ENCODE results near the gene PLA2G12B.
"Not testable (repeated sequence)": the region's sequence is repeated elsewhere in the genome, so short reads cannot be mapped to it uniquely, and the experiment has no call there.

Gene PLA2G12B

GRCh38 chr10:72954596-72955554 is at the start of gene PLA2G12B:
TSS of gene PLA2G12B (minus strand) at chr10:72954806. CDS start at chr10:72954685, 121 bp downstream.
- no peak for DNase-seq

DNA sequence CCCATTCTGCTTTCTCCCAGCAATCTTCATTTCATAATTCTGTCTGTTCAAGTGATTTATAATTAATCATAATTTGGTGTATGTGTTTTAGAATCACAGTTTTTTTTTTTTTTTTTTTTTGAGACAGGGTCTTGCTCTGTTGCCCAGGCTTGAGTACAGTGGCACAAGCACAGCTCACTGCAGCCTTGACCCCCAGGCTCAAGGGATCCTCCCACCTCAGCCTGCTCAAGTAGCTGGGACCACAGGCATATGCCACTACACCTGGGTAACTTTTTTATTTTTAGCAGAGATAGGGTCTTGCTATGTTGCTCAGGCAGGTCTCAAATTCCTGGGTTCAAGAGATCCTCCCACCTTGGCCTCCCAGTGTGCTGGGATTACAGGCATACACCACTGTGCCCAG is 49.2 kb upstream of the PLA2G12B start:
- DNase-seq: no peak

DNA sequence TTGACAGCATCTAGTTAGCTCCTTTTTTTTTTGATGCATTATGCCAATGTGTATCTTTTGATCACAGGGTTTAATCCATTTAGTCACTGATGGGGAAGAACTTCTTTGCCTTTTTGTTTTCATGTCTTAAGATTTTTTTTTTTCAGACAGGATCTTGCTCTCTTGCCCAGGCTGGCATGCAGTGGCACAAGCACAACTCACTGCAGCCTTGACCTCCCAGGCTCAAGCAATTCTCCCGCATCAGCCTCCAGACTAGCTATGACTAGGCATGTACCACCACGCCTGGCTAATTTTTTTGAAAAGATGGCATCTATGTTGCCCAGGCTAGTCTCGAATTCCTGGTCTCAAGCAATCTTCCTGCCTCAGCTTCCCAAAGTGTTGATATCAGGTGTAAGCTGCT is 46.4 kb upstream of the PLA2G12B start:
- DNase-seq: no peak

DNA sequence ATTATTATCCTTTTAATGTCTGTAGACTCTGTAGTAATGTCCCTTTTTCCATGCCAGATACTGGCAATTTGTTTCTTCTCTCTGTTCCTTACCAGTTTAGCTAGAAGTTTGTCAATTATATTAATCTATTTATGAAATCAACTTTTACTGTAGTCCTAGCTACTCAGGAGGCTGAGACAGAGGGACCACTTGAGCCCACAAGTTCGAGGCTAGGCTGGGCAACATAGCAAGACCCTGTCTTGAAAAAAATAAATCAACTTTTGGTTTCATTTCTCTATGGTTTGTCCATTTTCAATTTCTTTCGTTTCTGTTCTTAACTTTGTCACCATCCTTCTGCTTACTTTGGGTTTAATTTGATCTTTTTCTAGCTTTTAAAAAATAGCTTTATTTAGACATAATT is 42.5 kb upstream of the PLA2G12B start:
- no peak for DNase-seq

DNA sequence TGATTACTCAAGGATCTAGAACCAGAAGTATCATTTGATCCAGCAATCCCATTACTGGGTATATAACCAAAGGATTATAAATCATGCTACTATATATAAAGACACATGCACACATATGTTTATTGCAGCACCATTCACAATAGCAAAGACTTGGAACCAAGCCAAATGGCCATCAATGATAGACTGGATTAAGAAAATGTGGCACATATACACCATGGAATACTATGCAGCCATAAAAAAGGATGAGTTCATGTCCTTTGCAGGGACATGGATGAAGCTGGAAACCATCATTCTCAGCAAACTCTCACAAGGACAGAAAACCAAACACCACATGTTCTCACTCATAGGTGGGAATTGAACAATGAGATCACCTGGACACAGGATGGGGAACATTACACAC is 40.9 kb upstream of the PLA2G12B start:
- DNase-seq: not testable (repeated sequence)

GRCh38 chr10:72989771-72990170 is 35.2 kb upstream of the PLA2G12B start:
- not testable (repeated sequence) for DNase-seq

DNA sequence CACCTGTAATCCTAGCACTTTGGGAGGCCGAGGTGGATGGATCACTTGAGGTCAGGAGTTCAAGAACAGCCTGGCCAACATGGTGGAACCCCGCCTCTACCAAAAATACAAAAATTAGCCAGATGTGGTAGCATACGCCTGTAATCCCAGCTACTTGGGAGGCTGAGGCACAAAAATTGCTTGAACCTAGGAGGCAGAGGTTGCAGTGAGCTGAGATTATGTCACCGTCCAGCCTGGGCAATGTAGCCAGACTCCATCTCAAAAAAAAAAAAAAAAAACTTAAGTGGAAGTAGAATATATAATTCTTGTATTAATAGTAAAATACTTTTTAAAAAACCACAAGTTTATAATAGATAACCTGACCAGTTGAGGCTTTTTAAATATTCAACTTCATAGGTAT is 30.0 kb upstream of the PLA2G12B start:
- DNase-seq: not testable (repeated sequence)

DNA sequence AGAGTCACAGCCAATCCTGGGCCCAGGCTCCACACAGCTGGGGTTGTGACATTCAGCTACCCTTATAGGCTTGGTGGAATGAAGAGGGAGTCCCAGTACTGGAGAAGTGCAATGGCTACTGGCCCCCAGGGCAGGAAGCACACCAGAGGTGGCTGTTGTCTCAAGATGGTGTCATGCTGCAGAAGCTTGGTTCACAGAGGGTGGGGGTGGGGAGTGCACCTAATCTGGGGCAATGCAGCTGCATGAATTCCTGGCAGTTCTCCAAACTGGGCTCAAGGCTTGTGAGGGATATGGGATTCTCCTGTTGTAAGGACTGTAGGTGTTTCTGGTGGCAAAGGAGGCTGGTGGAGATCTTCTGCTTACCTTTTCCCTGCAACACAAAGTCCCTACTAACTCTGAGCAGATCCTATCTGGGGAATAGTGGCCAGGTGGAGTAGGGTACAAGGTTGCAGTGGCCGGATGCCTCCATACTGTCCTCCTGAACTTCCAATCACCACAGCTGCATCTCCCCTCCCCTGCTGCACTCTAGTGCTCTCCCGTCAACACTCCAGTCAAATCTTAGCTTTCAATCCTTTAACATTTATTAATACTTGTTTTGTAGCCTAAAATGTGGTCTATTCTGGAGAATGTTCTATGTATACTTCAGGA is 27.4 kb upstream of the PLA2G12B start:
- DNase-seq: no peak

DNA sequence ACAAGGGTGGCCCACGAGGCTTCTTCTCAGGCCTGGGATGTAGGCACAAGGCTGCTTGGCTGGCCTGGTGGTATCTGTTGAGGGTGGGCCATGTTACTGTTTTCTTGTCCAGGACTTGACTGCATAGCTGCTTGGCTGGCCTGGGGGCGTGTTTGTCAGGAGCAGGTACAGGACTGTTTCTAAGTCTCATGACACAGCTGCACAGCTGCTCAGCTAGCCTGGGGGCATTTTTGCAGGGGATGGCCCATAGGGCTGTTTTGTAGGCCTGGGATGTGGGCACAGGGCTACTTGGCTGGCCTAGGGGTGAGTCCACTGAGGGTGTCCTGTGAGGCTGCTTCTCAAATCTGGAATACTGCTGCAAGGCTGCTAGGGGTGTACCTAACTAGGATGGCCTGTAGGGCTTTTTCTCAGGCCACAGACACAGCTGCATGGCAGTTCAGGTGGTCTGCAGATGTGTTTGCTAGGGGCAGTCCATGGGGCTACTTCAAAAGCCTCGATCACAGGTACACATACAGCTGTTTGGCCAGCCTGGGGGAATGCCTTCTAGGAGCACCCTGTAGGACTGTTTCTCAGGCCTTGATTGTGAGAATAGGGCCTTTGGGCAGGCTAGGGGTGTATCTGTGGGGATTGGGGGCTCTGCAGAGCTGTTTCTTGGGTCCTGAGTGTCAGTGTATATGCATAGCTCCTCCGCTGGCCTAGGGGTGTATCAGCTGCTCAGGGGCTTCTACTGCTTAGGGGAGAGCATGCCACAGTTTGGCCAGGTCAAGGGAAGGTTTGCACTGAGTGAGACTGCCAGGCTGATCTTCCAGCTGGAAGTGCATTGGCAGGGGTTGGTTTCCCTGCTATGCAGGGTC is 26.6 kb upstream of the PLA2G12B start:
- DNase-seq: no peak

DNA sequence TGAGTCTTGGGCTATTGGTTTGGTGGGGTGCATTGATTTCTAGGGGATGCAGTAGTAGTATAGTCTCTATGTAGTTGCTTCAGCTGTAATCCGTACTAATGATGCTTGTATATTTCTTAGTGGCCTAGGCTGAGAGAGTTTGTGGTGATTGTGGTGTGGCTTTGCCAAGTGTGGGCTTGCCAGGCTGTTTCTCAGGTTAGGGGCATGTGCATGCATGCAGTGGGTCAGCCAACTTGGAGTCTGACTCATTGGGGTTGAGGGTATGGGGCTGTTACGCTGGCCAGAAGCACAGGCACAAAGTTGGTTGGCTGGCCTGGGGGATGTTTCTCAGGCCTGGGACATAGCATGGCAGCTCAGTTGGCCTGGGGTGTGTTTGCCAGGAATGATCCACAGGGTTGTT is 25.7 kb upstream of the PLA2G12B start:
- no peak for DNase-seq

DNA sequence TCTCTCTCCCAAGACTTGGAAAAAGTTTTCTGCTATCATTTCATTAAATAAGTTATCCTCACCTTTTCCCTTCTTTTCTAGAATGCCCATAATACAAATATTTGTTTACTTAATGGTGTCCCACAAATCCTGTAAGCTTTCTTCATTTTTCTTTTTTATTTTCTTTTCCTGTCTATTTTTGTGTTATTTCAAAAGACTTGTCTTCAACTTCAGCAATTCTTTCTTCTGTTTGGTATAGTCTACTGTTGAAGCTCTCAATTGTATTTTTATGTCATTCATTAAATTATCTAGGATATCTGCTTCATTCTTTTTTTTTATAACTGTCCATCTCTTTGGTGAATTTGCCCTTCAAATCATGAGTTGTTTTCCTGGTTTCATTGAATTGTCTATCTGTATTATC is 25.1 kb upstream of the PLA2G12B start:
- DNase-seq: no peak

- DNase-seq: no peak
Observed at GRCh38 chr10:72976886-72977285, 22.3 kb upstream of the PLA2G12B start.

DNA sequence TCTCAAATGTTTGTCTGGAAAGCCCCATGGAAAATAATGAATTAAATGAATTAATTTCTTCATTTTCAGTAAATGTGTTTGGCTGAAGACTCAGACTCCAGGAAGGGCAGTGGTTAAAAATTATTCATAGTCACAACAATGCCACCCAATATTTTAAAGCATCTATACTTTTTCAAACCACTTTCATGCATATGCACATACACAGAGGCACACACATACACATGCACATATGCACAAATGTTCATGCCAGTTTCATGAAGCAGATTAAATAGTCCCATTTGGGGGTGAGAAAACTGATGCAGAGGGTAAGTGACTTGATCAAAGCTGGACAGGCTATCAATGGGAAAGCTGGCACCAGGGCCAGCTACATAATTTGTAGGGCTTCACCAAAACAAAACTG is 1.4 kb upstream of the PLA2G12B start:
- no peak for DNase-seq

GRCh38 chr10:72954230-72954595 is 393 bp downstream of the PLA2G12B start:
- no peak for DNase-seq

- DNase-seq: no peak
Observed at GRCh38 chr10:72953687-72954086, 919 bp downstream of the PLA2G12B start.

GRCh38 chr10:72952642-72953158 is 1.9 kb downstream of the PLA2G12B start:
- DNase-seq: peak; percentile 19 to 72

DNA sequence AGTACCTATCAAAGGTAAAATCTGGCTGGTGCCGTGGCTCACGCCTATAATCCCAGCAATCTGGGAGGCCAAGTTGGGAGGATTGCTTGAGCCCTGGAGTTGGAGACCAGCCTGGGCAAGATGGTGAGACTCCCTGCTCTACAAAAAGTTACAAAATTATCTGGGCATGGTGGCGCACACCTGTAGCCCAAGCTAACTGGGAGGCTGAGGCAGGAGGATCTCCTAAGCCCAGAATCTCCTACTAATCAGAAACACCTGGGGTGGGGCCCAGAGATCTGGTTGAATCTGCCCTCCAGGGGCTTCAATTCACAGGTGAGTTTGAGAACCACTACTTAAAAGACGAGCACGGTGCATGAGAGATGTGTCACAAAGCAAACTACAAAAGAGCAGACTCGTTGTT is 2.4 kb downstream of the PLA2G12B start:
- DNase-seq: no peak

DNA sequence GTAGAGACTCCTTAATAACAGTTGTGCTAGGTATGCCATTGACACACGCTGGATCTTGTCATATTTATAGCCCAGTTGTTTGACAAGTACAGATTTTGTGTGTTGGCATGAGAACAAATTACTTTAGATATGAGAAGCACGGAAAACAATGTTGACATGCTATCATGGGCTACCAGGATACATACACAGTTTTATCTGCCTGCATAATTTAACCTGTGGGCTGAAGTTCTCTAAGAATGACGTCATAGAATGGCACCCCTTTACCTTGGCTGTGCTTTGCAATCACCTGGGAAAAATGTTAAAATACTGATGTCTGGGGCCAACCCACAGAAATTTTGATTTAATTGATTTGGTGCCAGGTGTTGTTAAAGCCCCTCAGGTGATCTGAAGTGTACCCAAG is 2.8 kb downstream of the PLA2G12B start:
- no peak for DNase-seq

GRCh38 chr10:72948762-72949161 is 5.8 kb downstream of the PLA2G12B start:
- no peak for DNase-seq

- DNase-seq: no peak
Observed at GRCh38 chr10:72946963-72947362, 7.6 kb downstream of the PLA2G12B start.

DNA sequence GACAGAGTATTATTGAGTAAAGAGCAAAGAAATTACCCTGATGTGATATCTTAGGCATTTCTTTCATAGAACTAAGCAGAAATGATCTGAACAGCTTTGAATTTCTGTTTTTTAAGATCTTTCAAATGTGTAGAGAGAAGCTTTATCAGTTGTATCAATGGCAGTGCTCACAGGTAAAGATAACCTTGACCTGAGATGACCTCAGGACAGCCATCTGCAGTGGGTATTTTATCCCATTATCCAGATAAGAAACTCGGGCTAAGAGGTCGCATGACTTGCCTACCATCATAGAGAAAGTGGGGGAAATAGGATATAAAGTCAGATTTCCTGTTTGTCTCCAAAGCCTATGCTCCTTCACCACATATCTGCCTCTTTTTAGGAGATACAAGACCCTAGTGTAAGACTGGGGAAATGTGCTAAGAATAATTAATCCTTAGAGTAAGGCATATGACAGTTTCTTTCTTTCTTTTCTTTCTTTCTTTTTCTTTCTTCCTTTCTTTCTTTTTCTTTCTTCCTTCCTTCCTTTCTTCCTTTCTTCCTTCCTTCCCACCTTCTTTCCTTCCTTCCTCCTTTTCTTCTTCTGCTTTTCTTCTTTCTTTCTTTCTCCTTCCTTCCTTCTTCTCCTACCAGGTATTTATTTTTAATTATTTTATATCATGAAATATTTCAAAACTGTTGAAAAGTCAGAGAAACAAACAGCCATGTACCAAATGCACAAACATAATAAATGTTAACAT is 10.9 kb downstream of the PLA2G12B start:
- DNase-seq: no peak

- no peak for DNase-seq
Observed at GRCh38 chr10:72935361-72935760, 19.2 kb downstream of the PLA2G12B start.
